Tibial artery (tissue), 4 donors: ENCODE data around the gene PRC1.

Experiments
- DNase-seq, 2 donors: peaks; one replicate each; pipeline ENCODE4 v3.0.0-alpha.2; 2019
- H3K27ac ChIP-seq, 2 donors: fragments of 200-600 bp; sonication (generic) in 1 of 2; 1 replicate in 1 of 2; 2 replicates in 1 of 2; pipeline ENCODE4 v1.5.1; 2018 to 2019; ENCODE audit warnings: mild to moderate bottlenecking in 1 of 2
- H3K27me3 ChIP-seq, 2 donors: fragments of 200-600 bp; sonication (generic) in 1 of 2; one replicate each; pipeline versions ENCODE4 v1.5.1 to v1.6.0; 2016 to 2019
- H3K36me3 ChIP-seq, 3 donors: fragments of 200-600 bp; sonication (generic) in 2 of 3; one replicate each; pipeline ENCODE4 v1.5.1; 2016 to 2019; ENCODE audit warnings: mild to moderate bottlenecking in 2 of 3
- H3K4me1 ChIP-seq, 4 donors: fragments of 200-600 bp; sonication (generic) in 2 of 4; 1 replicate in 3 of 4; 2 replicates in 1 of 4; pipeline ENCODE4 v1.5.1; 2016 to 2019
- H3K4me3 ChIP-seq, 2 donors: fragments of 200-600 bp; sonication (generic) in 1 of 2; 1 replicate in 1 of 2; 2 replicates in 1 of 2; pipeline ENCODE4 v1.5.1; 2018 to 2019; ENCODE audit warnings: mild to moderate bottlenecking in 2 of 2
- H3K9me3 ChIP-seq, 3 donors: fragments of 200-600 bp; sonication (generic) in 1 of 3; one replicate each; pipeline ENCODE4 v1.5.1; 2016 to 2019
- intact Hi-C: fragments of 100-400 bp; cut with DNase I; formaldehyde crosslinking; loops from one replicate; pipeline ENCODE4 v1.15.0; 2023; ENCODE audit warnings: low total_unique reads
- TF ChIP-seq, protein P1 (sequence below), 2 experiments: fragments of 200-600 bp in 1 of 2; fragments of 450-650 bp in 1 of 2; IDR thresholded peaks; one replicate each; pipeline ENCODE4 v1.5.1; 2017 to 2019; ENCODE audit warnings: antibody characterized with exemption in 2 of 2, mild to moderate bottlenecking in 1 of 2, moderate library complexity in 1 of 2

PRC1 gene, protein sequence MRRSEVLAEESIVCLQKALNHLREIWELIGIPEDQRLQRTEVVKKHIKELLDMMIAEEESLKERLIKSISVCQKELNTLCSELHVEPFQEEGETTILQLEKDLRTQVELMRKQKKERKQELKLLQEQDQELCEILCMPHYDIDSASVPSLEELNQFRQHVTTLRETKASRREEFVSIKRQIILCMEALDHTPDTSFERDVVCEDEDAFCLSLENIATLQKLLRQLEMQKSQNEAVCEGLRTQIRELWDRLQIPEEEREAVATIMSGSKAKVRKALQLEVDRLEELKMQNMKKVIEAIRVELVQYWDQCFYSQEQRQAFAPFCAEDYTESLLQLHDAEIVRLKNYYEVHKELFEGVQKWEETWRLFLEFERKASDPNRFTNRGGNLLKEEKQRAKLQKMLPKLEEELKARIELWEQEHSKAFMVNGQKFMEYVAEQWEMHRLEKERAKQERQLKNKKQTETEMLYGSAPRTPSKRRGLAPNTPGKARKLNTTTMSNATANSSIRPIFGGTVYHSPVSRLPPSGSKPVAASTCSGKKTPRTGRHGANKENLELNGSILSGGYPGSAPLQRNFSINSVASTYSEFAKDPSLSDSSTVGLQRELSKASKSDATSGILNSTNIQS

GRCh38 chr15:90994417-90995311, at the start of gene PRC1:
Gene PRC1, minus strand, starts transcription at chr15:90994535. Its CDS starts 118 bp downstream, at chr15:90994417.
- peaks cover 0 to 12% (median 4%) of the 10 kb centered on the region in 4 donors for H3K4me1 ChIP-seq
- H3K27ac ChIP-seq: peak within 1 kb of the TSS; percentile 84 to 85
- no peaks in the 10 kb centered on the region for H3K9me3 ChIP-seq
- H3K36me3 ChIP-seq: peaks cover 7 to 21% (median 8%) of the 10 kb centered on the region in 3 donors
- peak within 1 kb of the TSS; percentile 76 to 88 for H3K4me3 ChIP-seq
- TF ChIP-seq, protein P1, sequence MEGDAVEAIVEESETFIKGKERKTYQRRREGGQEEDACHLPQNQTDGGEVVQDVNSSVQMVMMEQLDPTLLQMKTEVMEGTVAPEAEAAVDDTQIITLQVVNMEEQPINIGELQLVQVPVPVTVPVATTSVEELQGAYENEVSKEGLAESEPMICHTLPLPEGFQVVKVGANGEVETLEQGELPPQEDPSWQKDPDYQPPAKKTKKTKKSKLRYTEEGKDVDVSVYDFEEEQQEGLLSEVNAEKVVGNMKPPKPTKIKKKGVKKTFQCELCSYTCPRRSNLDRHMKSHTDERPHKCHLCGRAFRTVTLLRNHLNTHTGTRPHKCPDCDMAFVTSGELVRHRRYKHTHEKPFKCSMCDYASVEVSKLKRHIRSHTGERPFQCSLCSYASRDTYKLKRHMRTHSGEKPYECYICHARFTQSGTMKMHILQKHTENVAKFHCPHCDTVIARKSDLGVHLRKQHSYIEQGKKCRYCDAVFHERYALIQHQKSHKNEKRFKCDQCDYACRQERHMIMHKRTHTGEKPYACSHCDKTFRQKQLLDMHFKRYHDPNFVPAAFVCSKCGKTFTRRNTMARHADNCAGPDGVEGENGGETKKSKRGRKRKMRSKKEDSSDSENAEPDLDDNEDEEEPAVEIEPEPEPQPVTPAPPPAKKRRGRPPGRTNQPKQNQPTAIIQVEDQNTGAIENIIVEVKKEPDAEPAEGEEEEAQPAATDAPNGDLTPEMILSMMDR (IDR thresholded peaks at IDR 0.05): no peak
- peak; percentile 98 to 99 for DNase-seq
- H3K27me3 ChIP-seq: no peaks in the 10 kb centered on the region
- intact Hi-C loops: loop anchor here (5.0 kb wide), 1 partner anchor 37 kb away; no protein-coding TSS in a partner anchor

- TF ChIP-seq, protein P1 (IDR thresholded peaks at IDR 0.05): no peak
- DNase-seq: no peak
- no peak overlapping the region for H3K27ac ChIP-seq
- H3K9me3 ChIP-seq: no peaks in the 10 kb centered on the region
- H3K27me3 ChIP-seq: peaks cover 0 to 13% of the 10 kb centered on the region in 2 donors
- H3K4me1 ChIP-seq: no peaks in the 10 kb centered on the region
- intact Hi-C loops: no loop called here
- no peak overlapping the region for H3K4me3 ChIP-seq
- H3K36me3 ChIP-seq: no peaks in the 10 kb centered on the region
Measured at GRCh38 chr15:91043202-91043874, 49.0 kb upstream of the PRC1 start.

GRCh38 chr15:91040856-91041255, 46.5 kb upstream of the PRC1 start:
- no peaks in the 10 kb centered on the region for H3K4me1 ChIP-seq
- intact Hi-C loops: no loop called here
- DNase-seq: no peak
- TF ChIP-seq, protein P1 (IDR thresholded peaks at IDR 0.05): no peak
- H3K4me3 ChIP-seq: no peak overlapping the region
- no peaks in the 10 kb centered on the region for H3K9me3 ChIP-seq
- peaks cover 0 to 16% of the 10 kb centered on the region in 2 donors for H3K27me3 ChIP-seq
- no peak overlapping the region for H3K27ac ChIP-seq
- H3K36me3 ChIP-seq: no peaks in the 10 kb centered on the region

DNA sequence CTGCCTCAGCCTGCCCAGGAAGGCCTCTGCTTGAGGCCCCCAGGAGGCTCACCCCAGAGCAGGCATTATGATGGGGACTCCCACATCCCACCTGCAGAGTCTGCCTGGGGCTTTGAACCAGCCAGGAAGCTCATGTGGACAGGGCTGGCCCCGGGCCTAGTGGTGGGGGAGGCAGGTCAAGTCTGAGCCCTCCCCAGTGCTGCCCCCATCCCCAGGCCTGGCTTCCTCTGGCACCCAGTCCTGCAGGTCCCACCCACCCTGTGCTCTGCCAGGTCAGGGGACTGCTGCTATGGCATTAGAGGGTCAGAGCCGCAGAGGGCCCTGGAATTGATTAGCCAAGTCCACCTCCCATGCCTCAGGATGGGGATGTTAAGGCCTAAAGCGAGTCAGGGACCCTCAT, 45.7 kb upstream of the PRC1 start:
- DNase-seq: no peak

More for the DNA sequence above, 45.7 kb upstream of the PRC1 start:
- Histone ChIP-seq H3K4me3 (no peak overlapping the region), H3K36me3 (no peaks in the 10 kb centered on the region), H3K27ac (no peak overlapping the region), H3K4me1 (no peaks in the 10 kb centered on the region), H3K27me3 (peaks cover 0 to 19% of the 10 kb centered on the region in 2 donors), H3K9me3 (no peaks in the 10 kb centered on the region)
- TF ChIP-seq, protein P1 (IDR thresholded peaks at IDR 0.05): no peak
- intact Hi-C loops: no loop called here
